GM12874 (cell line): ENCODE results near the gene SLC2A4RG.

Experiments used
- CTCF ChIP-seq: IDR thresholded peaks from 2 replicates; pipeline ENCODE4 v1.5.1; 2011; ENCODE audit warnings: low read depth, mild to moderate bottlenecking, control low read depth, low read length, moderate library complexity; ENCODE audit not compliant: insufficient read depth

The SLC2A4RG gene

DNA sequence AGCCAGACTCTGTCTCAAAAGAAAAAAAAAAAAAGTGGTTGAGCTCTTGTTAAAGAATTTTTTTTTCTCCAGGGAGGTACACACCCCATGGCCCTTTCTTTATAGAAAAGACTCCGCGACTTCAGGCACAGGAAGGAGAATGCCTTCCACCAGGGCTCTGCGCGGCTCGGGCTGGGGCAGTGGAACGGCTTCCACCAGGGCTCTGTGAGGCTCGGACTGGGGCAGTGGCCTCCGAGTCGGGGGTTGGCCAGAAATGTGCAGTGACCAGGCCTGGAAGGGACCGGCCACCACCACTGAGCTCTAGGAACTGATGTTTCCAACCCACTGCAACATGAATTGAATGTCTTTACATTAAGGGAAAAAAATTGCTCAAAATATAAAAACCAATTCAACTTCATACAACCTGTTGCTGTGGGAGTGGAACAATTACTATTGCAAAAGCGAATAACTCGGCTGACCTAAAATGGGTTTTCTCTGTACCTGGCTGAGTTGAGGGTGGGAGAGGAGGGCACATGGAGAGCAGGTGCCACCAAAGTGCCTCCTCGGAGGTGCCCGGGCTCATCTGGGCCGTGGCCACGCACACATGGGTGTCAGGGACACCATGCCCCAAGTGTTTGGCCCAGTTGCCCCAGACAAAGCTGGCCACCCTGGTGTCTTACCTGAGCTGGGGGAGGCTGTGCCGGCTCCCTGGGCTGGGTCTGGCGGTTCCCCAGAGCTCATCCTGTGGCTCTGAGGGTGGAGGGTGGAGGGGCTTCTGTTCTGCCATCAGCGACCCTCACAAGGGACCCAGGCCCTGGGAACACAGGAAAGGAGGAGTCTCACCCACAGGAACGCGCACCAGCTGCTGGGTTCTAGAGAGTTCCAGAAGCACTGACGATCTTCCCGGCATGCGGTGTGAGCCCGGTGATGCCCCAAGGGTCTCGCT lies 29.3 kb downstream of the SLC2A4RG start:
- no peak for TF ChIP-seq CTCF

DNA sequence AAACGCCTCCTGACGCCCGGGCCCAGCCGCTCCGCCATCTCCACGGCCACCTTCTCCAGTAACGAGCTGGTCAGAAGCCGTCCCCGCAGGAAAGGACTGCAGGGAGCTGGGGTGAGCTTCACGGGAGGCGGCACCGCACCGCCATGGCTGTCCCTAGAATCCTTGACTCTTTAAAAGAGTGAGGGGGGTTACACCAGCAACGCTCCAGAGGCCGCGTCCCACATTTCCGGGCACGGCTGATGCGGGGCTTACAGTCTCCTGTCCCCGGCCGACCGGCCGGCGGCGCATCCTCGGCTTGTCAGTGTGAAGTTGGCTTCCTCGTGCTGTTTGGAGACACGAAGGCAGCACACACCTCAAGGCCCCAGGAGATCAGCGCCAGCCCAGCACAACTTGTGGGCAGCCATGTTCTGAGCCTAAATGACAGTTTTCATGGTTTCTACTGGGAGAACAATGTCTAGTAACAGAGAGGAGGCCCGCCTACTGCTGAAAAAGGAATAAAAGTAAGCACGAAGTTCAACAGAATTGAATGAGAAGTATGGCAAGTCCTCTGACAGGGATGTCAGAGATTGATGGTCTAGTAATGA lies 30.4 kb downstream of the SLC2A4RG start:
- TF ChIP-seq CTCF: no peak

- TF ChIP-seq CTCF: no peak
Observed at GRCh38 chr20:63771046-63771707, 31.6 kb downstream of the SLC2A4RG start.

- no peak for TF ChIP-seq CTCF
Observed at GRCh38 chr20:63772781-63773518, 33.4 kb downstream of the SLC2A4RG start.

- TF ChIP-seq CTCF: no peak
Observed at GRCh38 chr20:63773571-63774241, 34.1 kb downstream of the SLC2A4RG start.

- no peak for TF ChIP-seq CTCF
Observed at GRCh38 chr20:63774306-63774705, 34.7 kb downstream of the SLC2A4RG start.
